ENCODE results near the gene LY86. TPM values are rescaled to one million over a fixed set of nuclear protein-coding genes. Genes with fewer than 3 reads are reported as not detected.

LY86 gene
- total and polyA plus RNA-seq, 8 donors, result 0.16 to 6.1 (median 0.59) TPM; not detected in 1

GRCh38 chr6:6585003-6585311 lies 3.6 kb upstream of the LY86 start:
- no peak for FAIRE-seq
- ATAC-seq, result no peak
- H3K4me1 ChIP-seq, result no peaks in the 10 kb centered on the region
- H3K9me3 ChIP-seq, result no peaks in the 10 kb centered on the region
- no peak overlapping the region for H3K27ac ChIP-seq
- intact Hi-C loops (cut with DNase I), result no loop called here
- WGBS, 2 donors, result 47 to 57% methylated on average over 1 of the region's 1 CpG
- no peak for DNase-seq
- no peaks in the 10 kb centered on the region for H3K36me3 ChIP-seq
- no peak overlapping the region for H3K4me3 ChIP-seq
- no peak for TF ChIP-seq CTCF (IDR thresholded peaks at IDR 0.05)
- no peaks in the 10 kb centered on the region for H3K27me3 ChIP-seq

GRCh38 chr6:6586167-6586566 lies 2.4 kb upstream of the LY86 start:
- no peak for TF ChIP-seq CTCF (IDR thresholded peaks at IDR 0.05)
- WGBS, 2 donors, result 50 to 64% methylated on average over 2 of the region's 2 CpGs
- Histone ChIP-seq H3K9me3 (no peaks in the 10 kb centered on the region), H3K27ac (no peak overlapping the region), H3K27me3 (no peaks in the 10 kb centered on the region), H3K4me1 (no peaks in the 10 kb centered on the region), H3K36me3 (no peaks in the 10 kb centered on the region), H3K4me3 (no peak overlapping the region)
- no peak for FAIRE-seq
- no peak for ATAC-seq
- intact Hi-C loops (cut with DNase I), result no loop called here
- DNase-seq, result no peak

- DNase-seq, result no peak
- H3K27me3 ChIP-seq, result no peaks in the 10 kb centered on the region
- no peaks in the 10 kb centered on the region for H3K4me1 ChIP-seq
- no peak overlapping the region for H3K27ac ChIP-seq
- intact Hi-C loops (cut with DNase I), result no loop called here
- no peak for TF ChIP-seq CTCF (IDR thresholded peaks at IDR 0.05)
- WGBS, 2 donors, result 83 to 87% methylated on average over 10 of the region's 10 CpGs
- H3K9me3 ChIP-seq, result no peaks in the 10 kb centered on the region
- no peak overlapping the region for H3K4me3 ChIP-seq
- H3K36me3 ChIP-seq, result no peaks in the 10 kb centered on the region
- no peak for FAIRE-seq
- ATAC-seq, result peak in 1 of 4 donors; percentile 24
These were observed 1.6 kb upstream of the LY86 start for GRCh38 chr6:6586671-6587526.

GRCh38 chr6:6587696-6588063 lies 840 bp upstream of the LY86 start:
- no peaks in the 10 kb centered on the region for H3K9me3 ChIP-seq
- DNase-seq, result no peak
- FAIRE-seq, result no peak
- intact Hi-C loops (cut with DNase I), result no loop called here
- no peaks in the 10 kb centered on the region for H3K27me3 ChIP-seq
- no peak overlapping the region for H3K27ac ChIP-seq
- 83 to 90% methylated on average over 1 of the region's 1 CpG for WGBS, 2 donors
- no peak overlapping the region for H3K4me3 ChIP-seq
- no peaks in the 10 kb centered on the region for H3K36me3 ChIP-seq
- H3K4me1 ChIP-seq, result no peaks in the 10 kb centered on the region
- TF ChIP-seq CTCF (IDR thresholded peaks at IDR 0.05), result no peak
- no peak for ATAC-seq

GRCh38 chr6:6588924-6589709 lies 597 bp downstream of the LY86 start:
- DNase-seq, result no peak
- intact Hi-C loops (cut with DNase I), result no loop called here
- Histone ChIP-seq H3K27ac (peak overlapping the region in 1 of 4 donors; percentile 23), H3K36me3 (no peaks in the 10 kb centered on the region), H3K9me3 (no peaks in the 10 kb centered on the region), H3K4me3 (peak overlapping the region in 1 of 4 donors; percentile 20), H3K4me1 (no peaks in the 10 kb centered on the region), H3K27me3 (no peaks in the 10 kb centered on the region)
- WGBS, 2 donors, result 67 to 72% methylated on average over 8 of the region's 8 CpGs
- ATAC-seq, result no peak
- no peak for FAIRE-seq
- TF ChIP-seq CTCF (IDR thresholded peaks at IDR 0.05), result no peak

Data from pancreas (tissue), 10 donors.